Endodermal cell (in vitro differentiated cells): ENCODE results near the gene MDM1. TPM values are rescaled to one million over a fixed set of nuclear protein-coding genes. Genes with fewer than 3 reads are reported as not detected.

Experiments
- DNase-seq: peaks from one replicate; pipeline ENCODE4 v3.0.0-alpha.2; 2017
- H3K27ac ChIP-seq: 2 replicates; pipeline ENCODE4 v1.5.1; 2013; ENCODE audit warnings: mild to moderate bottlenecking, low read depth, low read length, moderate library complexity
- H3K27me3 ChIP-seq: 2 replicates; pipeline ENCODE4 v1.6.1; 2013; ENCODE audit warnings: mild to moderate bottlenecking, low read length, moderate library complexity; ENCODE audit not compliant: insufficient read depth, control insufficient read depth, poor library complexity, severe bottlenecking
- H3K36me3 ChIP-seq: 2 replicates; pipeline ENCODE4 v1.7.0; 2013; ENCODE audit warnings: mild to moderate bottlenecking, low read length, moderate library complexity; ENCODE audit not compliant: control insufficient read depth, insufficient read depth
- H3K4me1 ChIP-seq: one replicate; pipeline ENCODE4 v1.7.0; 2013; ENCODE audit warnings: low read length; ENCODE audit not compliant: control insufficient read depth, insufficient read depth
- H3K4me3 ChIP-seq: 2 replicates; pipeline ENCODE4 v1.5.1; 2013; ENCODE audit warnings: mild to moderate bottlenecking, low read length, moderate library complexity
- H3K9ac ChIP-seq: 2 replicates; pipeline ENCODE4 v1.6.1; 2013; ENCODE audit warnings: mild to moderate bottlenecking, low read length, moderate library complexity; ENCODE audit not compliant: poor library complexity, severe bottlenecking; ENCODE audit errors: extremely low read depth
- H3K9me3 ChIP-seq: 2 replicates; pipeline ENCODE4 v1.6.1; 2013; ENCODE audit warnings: mild to moderate bottlenecking, low read length, moderate library complexity; ENCODE audit not compliant: control insufficient read depth
- H3K27ac Mint-ChIP-seq: 2 replicates; pipeline ENCODE4 v1.8.0; 2020; ENCODE audit warnings: mixed read lengths
- H3K27me3 Mint-ChIP-seq: 2 replicates; pipeline ENCODE4 v1.8.0; 2021; ENCODE audit warnings: mild to moderate bottlenecking, mixed read lengths; ENCODE audit not compliant: insufficient read depth
- H3K36me3 Mint-ChIP-seq: 2 replicates; pipeline ENCODE4 v1.8.0; 2020; ENCODE audit warnings: low read depth, mixed read lengths
- H3K4me1 Mint-ChIP-seq: 2 replicates; pipeline ENCODE4 v1.8.0; 2020; ENCODE audit warnings: mixed read lengths
- H3K4me3 Mint-ChIP-seq: 2 replicates; pipeline ENCODE4 v1.8.0; 2020; ENCODE audit warnings: mild to moderate bottlenecking, moderate library complexity, mixed read lengths
- H3K9me3 Mint-ChIP-seq: 2 replicates; pipeline ENCODE4 v1.8.0; 2020; ENCODE audit warnings: mild to moderate bottlenecking, mixed read lengths
- CTCF ChIP-seq: fragments of 200-600 bp; sonication (generic); conservative IDR thresholded peaks from 2 replicates; pipeline ENCODE4 v1.5.0; 2021; ENCODE audit warnings: antibody characterized with exemption, mild to moderate bottlenecking
- WGBS, 2 experiments: methylation state at CpG; one replicate each; pipeline versions ENCODE4 v1.1.5 to v1.1.7; 2013; ENCODE audit warnings: missing lambda C conversion rate in 2 of 2, mixed read lengths in 1 of 2; ENCODE audit not compliant: insufficient coverage in 1 of 2, insufficient read length in 1 of 2; 5-methylcytosine and 5-hydroxymethylcytosine counted together
- total RNA-seq, 2 donors: library from RNA; stranded (reverse); fragmentation: NEBNext Ultra II Directional in 1 of 2; extraction: Animal tissue kit (Norgen Biotek cat#: 25700) in 1 of 2; gene quantifications; 2 replicates in 1 of 2; 3 replicates in 1 of 2; pipeline ENCODE4 v1.2.1, GENCODE V29; 2021

Gene MDM1
- total RNA-seq, 2 donors from 2014 or later, result 20.2 to 21.2 TPM

GRCh38 chr12:68250454-68250853 is 81.7 kb downstream of the MDM1 start:
- no peak for DNase-seq
- H3K9ac ChIP-seq, result no peak overlapping the region
- H3K4me3 Mint-ChIP-seq, result no peak overlapping the region
- no peak overlapping the region for H3K4me3 ChIP-seq
- H3K9me3 ChIP-seq, result peaks cover 14% of the 10 kb centered on the region
- H3K36me3 Mint-ChIP-seq, result no peaks in the 10 kb centered on the region
- WGBS, 2 experiments, result 82 to 100% methylated on average over 2 to 3 of the region's 3 CpGs
- H3K36me3 ChIP-seq, result no peaks in the 10 kb centered on the region
- no peak for TF ChIP-seq CTCF
- peaks cover 10% of the 10 kb centered on the region for H3K4me1 Mint-ChIP-seq
- peaks cover 16% of the 10 kb centered on the region for H3K9me3 Mint-ChIP-seq
- H3K27ac Mint-ChIP-seq, result no peak overlapping the region
- H3K27ac ChIP-seq, result no peak overlapping the region
- peaks cover 3% of the 10 kb centered on the region for H3K4me1 ChIP-seq
- H3K27me3 ChIP-seq, result no peaks in the 10 kb centered on the region
- H3K27me3 Mint-ChIP-seq, result peaks cover 2% of the 10 kb centered on the region

GRCh38 chr12:68247785-68248184 is 84.4 kb downstream of the MDM1 start:
- peaks cover 3% of the 10 kb centered on the region for H3K4me1 ChIP-seq
- Mint-ChIP-seq H3K27me3 (peaks cover under 1% of the 10 kb centered on the region), H3K36me3 (no peaks in the 10 kb centered on the region), H3K4me3 (no peak overlapping the region), H3K4me1 (peaks cover 19% of the 10 kb centered on the region), H3K9me3 (peaks cover 16% of the 10 kb centered on the region), H3K27ac (no peak overlapping the region)
- H3K4me3 ChIP-seq, result no peak overlapping the region
- no peak for TF ChIP-seq CTCF
- H3K27me3 ChIP-seq, result no peaks in the 10 kb centered on the region
- H3K36me3 ChIP-seq, result no peaks in the 10 kb centered on the region
- H3K27ac ChIP-seq, result no peak overlapping the region
- peaks cover 14% of the 10 kb centered on the region for H3K9me3 ChIP-seq
- no peak overlapping the region for H3K9ac ChIP-seq
- no peak for DNase-seq

- no peaks in the 10 kb centered on the region for H3K27me3 Mint-ChIP-seq
- peak overlapping the region; percentile 44 for H3K4me3 ChIP-seq
These were observed 85.8 kb downstream of the MDM1 start for GRCh38 chr12:68246350-68246749.

More at GRCh38 chr12:68246350-68246749, 85.8 kb downstream of the MDM1 start:
- H3K9me3 ChIP-seq, result peaks cover 14% of the 10 kb centered on the region
- Mint-ChIP-seq H3K4me1 (peaks cover 19% of the 10 kb centered on the region), H3K27ac (no peak overlapping the region), H3K4me3 (peak overlapping the region; percentile 10), H3K36me3 (no peaks in the 10 kb centered on the region), H3K9me3 (peaks cover 16% of the 10 kb centered on the region)
- peaks cover 3% of the 10 kb centered on the region for H3K4me1 ChIP-seq
- 94 to 95% methylated on average over 6 of the region's 6 CpGs for WGBS, 2 experiments
- H3K27ac ChIP-seq, result no peak overlapping the region
- TF ChIP-seq CTCF, result peak; percentile 49
- H3K27me3 ChIP-seq, result no peaks in the 10 kb centered on the region
- DNase-seq, result peak; percentile 61
- no peak overlapping the region for H3K9ac ChIP-seq
- H3K36me3 ChIP-seq, result no peaks in the 10 kb centered on the region
